ENCODE data around the gene SH3GL2.
"Not testable (repeated sequence)": the region's sequence is repeated elsewhere in the genome, so short reads cannot be mapped to it uniquely, and the experiment has no call there.

SH3GL2 gene

GRCh38 chr9:17752021-17752420 is 173.2 kb downstream of the SH3GL2 start:
- CTCF ChIA-PET = no interaction called here
- no peak overlapping the region for H3K27ac ChIP-seq
- POLR2A ChIA-PET (ENCODE audit: low non-redundant PET) = no interaction called here
- no peak for TF ChIP-seq CTCF (conservative IDR thresholded peaks at IDR 0.05; ENCODE audit: low read depth)
- DNase-seq (ENCODE audit: low spot score) = no peak

GRCh38 chr9:17757816-17758215 is 178.9 kb downstream of the SH3GL2 start:
- no peak for TF ChIP-seq CTCF (conservative IDR thresholded peaks at IDR 0.05; ENCODE audit: low read depth)
- no peak for DNase-seq (ENCODE audit: low spot score)
- H3K27ac ChIP-seq = no peak overlapping the region
- ChIA-PET POLR2A (ENCODE audit: low non-redundant PET) (no interaction called here), CTCF (interaction anchor here (0.5 kb wide), 1 partner anchor 80 kb away, joined by 4 read pairs; no protein-coding TSS in a partner anchor)

- ChIA-PET CTCF (no interaction called here), POLR2A (ENCODE audit: low non-redundant PET) (no interaction called here)
- TF ChIP-seq CTCF (conservative IDR thresholded peaks at IDR 0.05; ENCODE audit: low read depth) = no peak
- no peak for DNase-seq (ENCODE audit: low spot score)
- no peak overlapping the region for H3K27ac ChIP-seq
Observed at GRCh38 chr9:17760250-17760649, 181.4 kb downstream of the SH3GL2 start.

- no peak for DNase-seq (ENCODE audit: low spot score)
- ChIA-PET POLR2A (ENCODE audit: low non-redundant PET) (no interaction called here), CTCF (interaction anchor here (1.4 kb wide), 1 partner anchor 49 kb away, joined by 3 read pairs; no protein-coding TSS in a partner anchor)
- H3K27ac ChIP-seq = no peak overlapping the region
- TF ChIP-seq CTCF (conservative IDR thresholded peaks at IDR 0.05; ENCODE audit: low read depth) = no peak
Observed at GRCh38 chr9:17761984-17762676, 183.3 kb downstream of the SH3GL2 start.

GRCh38 chr9:17764306-17764705 is 185.4 kb downstream of the SH3GL2 start:
- CTCF ChIA-PET = no interaction called here
- DNase-seq (ENCODE audit: low spot score) = no peak
- H3K27ac ChIP-seq = no peak overlapping the region
- TF ChIP-seq CTCF (conservative IDR thresholded peaks at IDR 0.05; ENCODE audit: low read depth) = no peak
- POLR2A ChIA-PET (ENCODE audit: low non-redundant PET) = no interaction called here

- DNase-seq (ENCODE audit: low spot score); CTCF ChIA-PET; POLR2A ChIA-PET (ENCODE audit: low non-redundant PET); H3K27ac ChIP-seq: not testable (repeated sequence)
Observed at GRCh38 chr9:17765131-17765530, 186.3 kb downstream of the SH3GL2 start.

- ChIA-PET POLR2A (ENCODE audit: low non-redundant PET) (no interaction called here), CTCF (no interaction called here)
- TF ChIP-seq CTCF (conservative IDR thresholded peaks at IDR 0.05; ENCODE audit: low read depth) = no peak
- DNase-seq (ENCODE audit: low spot score) = no peak
- H3K27ac ChIP-seq = no peak overlapping the region
Observed at GRCh38 chr9:17772223-17772622, 193.4 kb downstream of the SH3GL2 start.
